Ammon's horn (tissue), 1 donor: ENCODE data around the gene RYR1.
"Not testable (repeated sequence)": the region's sequence is repeated elsewhere in the genome, so short reads cannot be mapped to it uniquely, and the experiment has no call there.

Experiments used
- DNase-seq: peaks from one replicate; pipeline ENCODE4 v3.0.0-alpha.2; 2016; ENCODE audit warnings: low spot score

RYR1 gene

DNA sequence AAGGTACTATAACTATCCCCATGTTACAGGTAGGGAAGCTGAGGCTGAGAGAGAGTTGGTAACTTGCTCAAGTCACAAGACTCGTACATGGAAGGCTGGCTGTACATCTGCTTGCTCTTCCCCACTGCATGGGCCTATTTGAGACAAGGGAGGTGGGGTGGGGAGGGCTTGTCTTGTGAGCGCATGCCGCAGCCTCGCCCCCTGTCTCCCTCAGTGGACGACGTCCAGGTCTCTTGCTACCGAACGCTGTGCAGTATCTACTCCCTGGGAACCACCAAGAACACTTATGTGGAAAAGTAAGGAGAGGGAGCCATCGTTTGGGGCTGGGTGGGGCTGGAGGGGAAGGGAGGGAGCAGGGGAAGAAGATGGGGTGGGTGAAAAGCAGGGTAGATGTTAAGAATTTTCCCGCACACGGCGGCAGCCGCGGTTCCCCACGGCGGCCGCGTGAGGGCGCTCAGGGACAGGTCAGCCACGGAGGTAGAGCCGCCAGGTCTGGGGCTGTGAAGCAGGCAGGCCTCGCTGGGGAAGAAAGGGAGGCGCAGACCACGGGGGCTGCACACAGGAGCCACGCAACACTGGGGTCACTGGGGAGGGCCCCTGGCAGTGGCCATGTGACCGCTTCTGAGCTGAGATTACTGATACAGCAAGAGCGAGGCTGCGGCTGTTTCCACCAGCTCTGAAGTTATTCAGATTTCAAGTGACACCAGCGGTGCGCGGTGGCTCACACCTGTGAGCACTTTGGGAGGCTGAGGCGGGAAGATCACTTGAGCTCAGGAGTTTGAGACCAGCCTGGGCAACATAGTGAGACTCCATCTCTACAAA lies 81.5 kb downstream of the RYR1 start:
- DNase-seq, result peak; percentile 73

DNA sequence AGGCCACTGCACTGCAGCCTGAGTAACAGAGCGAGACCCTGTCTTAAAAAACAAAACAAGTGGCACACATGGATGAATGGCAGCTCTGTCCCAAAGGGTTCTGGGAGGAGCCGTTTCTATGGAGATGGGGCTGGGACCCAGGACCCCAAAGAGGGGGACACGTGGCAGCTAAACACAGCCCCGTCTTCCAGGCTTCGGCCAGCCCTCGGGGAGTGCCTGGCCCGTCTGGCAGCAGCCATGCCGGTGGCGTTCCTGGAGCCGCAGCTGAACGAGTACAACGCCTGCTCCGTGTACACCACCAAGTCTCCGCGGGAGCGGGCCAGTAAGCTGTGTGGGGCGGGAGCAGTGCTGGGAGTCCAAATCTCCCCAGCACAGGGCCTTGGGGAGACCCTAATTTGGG lies 82.4 kb downstream of the RYR1 start:
- peak; percentile 53 for DNase-seq

DNA sequence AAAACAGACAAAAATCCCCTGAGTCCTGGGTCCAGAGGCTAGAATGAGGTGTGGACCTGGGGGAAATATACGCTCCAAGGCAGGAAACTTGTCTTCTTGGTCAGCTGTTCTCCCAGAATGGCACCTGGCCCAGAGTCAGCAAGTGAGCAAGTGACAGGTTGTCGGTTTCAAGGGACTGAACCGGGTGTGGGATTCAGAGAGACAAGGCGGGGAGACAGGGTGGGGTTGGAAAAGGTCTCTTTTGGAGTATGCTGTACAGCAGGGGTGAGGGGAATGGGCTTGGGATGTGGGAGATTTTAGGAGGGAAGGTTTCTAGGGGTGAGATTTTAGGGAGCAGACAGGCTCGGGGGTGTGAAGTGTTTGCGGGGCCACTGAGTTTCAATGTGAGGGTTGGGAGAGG lies 83.3 kb downstream of the RYR1 start:
- DNase-seq, result no peak

DNA sequence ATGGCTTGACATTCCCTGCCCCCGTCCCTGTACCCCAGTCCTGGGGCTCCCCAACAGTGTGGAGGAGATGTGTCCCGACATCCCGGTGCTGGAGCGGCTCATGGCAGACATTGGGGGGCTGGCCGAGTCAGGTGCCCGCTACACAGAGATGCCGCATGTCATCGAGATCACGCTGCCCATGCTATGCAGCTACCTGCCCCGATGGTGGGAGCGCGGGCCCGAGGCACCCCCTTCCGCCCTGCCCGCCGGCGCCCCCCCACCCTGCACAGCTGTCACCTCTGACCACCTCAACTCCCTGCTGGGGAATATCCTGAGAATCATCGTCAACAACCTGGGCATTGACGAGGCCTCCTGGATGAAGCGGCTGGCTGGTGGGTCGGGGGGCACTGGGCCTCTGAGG lies 83.8 kb downstream of the RYR1 start:
- no peak for DNase-seq

DNA sequence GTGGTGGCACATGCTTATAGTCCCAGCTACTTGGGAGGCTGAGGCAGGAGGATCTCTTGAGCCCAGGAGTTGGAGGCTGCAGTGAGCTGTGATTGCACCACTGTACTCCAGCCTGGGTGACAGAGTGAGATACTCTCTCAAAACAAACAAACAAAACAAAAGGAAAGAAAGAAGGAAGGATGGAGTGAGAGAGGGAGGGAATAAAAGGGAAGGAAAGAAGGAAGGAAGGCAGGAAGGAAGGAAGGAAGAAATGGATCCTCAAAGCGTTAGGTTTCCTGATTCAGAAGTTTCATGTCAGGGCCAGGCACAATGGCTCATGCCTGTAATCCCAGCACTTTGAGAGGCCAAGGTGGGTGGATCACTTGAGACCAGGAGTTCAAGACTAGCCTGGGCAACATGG lies 84.5 kb downstream of the RYR1 start:
- not testable (repeated sequence) for DNase-seq

DNA sequence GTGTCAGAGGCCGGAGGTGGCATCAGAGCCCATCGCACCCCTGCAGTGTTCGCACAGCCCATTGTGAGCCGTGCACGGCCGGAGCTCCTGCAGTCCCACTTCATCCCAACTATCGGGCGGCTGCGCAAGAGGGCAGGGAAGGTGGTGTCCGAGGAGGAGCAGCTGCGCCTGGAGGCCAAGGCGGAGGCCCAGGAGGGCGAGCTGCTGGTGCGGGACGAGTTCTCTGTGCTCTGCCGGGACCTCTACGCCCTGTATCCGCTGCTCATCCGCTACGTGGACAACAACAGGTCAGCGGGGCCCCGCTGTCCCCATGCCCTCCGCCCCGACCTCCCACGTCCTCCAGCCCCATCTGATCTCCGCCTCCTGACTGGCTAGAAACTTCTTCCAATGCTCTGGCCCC lies 85.7 kb downstream of the RYR1 start:
- no peak for DNase-seq

DNA sequence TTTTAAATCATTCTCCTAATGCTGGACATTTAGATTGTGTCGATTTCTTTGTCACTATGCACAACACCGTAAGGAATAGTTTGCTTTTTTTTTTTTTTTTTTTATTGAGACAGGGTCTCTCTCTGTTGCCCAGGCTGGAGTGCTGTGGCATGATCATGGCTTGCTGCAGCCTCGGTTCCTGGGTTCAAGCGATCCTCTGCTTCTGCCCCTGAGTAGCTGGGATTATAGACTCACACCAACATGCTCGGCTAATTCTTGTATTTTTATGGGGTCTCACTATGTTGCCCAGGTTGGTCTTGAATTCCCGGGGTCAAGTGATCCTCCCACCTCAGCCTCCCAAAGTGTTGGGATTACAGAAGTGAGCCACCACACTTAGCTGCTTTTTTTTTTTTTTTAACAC lies 86.5 kb downstream of the RYR1 start:
- no peak for DNase-seq

DNA sequence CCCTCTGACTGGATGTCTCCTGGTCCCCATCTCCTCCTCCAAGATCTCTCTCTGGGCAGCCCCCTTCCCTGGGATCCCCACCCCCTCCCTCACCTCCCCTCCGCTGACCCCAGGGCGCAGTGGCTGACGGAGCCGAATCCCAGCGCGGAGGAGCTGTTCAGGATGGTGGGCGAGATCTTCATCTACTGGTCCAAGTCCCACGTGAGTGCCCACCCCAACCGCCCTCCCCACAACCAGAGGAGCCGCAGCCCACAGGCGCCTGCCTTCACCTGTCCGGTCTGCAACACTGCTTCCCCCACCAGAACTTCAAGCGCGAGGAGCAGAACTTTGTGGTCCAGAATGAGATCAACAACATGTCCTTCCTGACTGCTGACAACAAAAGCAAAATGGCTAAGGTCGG lies 89.4 kb downstream of the RYR1 start:
- DNase-seq, result no peak

DNA sequence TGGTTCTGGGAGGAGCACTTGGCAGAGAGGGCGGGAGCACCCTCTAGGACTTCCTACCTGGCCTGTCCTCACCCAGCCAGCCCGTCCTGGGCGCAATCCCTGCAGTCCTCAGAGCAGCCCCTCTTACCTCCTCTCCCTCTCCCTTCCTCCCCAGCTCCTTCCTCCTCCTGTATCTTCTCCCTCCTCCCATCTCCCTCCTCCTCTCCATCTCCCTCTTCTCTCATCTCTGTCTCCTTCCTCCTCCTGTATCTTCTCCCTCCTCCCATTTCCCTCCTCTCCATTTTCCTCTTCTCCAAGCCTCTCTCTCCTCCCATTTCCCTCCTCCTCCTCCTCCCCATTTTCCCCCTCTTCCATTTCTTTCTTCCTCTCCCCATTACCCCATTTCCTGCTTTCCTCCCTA lies 89.8 kb downstream of the RYR1 start:
- DNase-seq, result no peak

DNA sequence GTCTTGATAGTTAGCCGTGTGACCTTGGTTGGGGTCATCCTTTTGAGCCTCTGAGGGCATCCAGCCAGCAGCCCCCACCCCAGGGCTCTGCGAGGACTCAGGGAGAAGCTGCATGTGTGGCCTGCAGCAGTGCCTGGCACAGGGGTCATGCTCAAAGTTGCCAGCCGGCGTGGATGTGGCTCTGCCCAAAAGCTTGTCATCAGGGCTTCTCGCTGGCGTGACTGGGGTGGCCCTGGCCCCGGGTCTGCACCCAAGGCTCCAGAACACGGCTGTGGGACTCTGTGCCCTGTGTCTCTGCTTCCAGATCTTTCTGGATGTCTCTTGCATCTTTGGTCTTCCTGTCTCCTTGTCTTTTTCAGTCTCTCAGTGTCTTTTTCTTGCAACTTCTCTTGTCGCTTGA lies 90.9 kb downstream of the RYR1 start:
- DNase-seq, result no peak

DNA sequence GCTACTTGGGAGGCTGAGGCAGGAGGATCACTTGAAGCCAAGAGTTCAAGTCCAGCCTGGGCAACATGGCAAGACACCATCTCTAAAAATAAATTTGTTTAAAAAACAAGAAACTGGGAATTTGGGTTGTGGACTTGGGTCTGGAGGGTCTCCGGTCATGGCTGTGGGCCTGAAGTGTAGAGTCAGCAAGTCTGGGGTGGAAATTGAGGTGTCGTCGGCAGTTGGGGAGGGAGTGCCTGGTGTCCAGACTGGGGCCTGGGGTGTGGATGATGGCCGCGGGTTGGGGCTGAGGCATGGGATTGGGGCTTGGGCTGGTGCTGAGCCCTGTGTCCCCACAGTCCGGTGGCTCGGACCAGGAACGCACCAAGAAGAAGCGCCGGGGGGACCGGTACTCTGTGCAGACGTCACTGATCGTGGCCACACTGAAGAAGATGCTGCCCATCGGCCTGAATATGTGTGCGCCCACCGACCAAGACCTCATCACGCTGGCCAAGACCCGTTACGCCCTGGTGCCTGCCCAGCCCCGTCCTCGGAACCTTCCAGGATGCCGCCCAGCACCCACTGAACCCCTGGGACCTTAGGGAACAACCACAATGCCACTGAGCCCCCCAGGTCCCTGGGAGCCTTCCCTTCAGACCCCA lies 91.6 kb downstream of the RYR1 start:
- no peak for DNase-seq

DNA sequence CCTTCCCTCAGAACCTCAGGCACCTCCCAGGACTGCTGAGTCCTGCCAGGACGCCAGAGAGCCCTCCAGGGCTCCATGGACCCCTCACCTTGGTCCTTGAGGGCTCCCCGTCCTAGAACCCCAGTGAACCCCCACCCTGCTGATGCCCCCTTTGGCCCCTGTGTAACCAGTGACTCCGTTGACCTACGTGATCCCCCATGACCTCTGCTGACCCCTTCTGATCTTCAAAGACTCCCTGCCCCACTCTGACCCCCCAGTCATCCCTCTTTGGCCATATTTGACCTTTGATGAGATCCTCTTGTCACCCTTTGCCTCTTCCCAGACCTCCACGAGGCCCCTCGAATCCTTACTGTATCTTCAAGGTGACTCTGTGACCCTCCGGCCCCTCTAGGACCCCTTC lies 92.9 kb downstream of the RYR1 start:
- DNase-seq, result no peak

DNA sequence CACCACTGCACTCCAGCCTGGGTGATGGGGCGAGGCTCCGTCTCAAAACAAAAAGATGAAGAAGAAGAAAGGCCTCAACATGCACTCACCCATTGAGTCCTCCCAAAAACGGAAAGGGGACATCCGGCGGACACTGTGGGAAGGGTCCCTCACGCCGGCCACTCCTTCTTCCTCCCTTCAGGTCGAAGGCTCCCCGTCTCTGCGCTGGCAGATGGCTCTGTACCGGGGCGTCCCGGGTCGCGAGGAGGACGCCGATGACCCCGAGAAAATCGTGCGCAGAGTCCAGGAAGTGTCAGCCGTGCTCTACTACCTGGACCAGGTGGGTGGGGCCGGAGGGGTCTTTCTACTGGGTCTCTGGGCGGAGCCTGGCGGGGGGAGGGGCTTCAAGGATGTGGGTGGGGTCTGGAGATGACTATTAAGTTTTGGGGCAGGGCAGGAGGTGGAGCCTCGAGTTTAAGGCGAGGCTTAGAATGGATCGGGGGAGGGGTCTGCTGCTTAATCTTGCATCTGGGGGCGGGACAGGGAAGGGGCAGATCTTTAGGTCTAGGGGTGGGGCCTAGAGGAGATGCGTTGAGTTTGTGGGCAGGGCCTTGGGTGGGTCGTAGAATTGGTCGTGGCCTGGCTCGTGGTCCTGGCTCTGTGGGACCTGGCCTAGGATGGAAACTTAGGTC lies 94.1 kb downstream of the RYR1 start:
- no peak for DNase-seq

DNA sequence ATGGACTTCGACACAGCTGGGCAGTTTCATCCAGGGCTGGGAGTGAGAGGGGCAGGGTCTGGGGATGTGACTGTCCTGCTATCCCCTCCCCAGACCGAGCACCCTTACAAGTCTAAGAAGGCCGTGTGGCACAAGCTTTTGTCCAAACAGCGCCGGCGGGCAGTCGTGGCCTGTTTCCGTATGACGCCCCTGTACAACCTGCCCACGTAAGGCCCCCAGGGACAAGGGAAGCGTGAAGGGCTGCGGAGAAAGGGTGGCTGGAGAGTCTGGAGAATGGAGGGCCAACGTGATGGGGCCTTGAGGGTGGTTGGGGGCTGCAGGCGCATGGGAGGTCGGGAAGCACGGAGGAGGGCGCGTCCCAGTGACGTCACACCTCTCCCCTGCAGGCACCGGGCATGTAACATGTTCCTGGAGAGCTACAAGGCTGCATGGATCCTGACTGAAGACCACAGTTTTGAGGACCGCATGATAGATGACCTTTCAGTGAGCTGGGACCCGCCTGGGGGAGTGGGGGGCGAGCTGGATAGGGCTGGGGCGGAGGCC lies 94.8 kb downstream of the RYR1 start:
- DNase-seq, result no peak

DNA sequence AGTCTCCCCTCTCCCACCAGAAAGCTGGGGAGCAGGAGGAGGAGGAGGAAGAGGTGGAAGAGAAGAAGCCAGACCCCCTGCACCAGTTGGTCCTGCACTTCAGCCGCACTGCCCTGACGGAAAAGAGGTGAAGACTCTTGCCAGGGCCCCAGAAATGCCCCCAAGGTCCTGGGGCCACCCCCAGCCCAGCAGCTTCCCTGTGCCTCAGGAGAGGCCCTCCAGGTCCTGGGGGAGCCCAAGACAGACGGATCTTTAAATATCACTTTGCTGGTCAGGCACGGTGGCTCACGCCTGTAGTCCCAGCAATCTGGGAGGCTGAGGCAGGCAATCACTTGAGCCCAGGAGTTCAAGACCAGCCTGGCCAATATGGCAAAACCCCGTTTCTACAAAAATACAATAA lies 95.4 kb downstream of the RYR1 start:
- DNase-seq, result no peak

DNA sequence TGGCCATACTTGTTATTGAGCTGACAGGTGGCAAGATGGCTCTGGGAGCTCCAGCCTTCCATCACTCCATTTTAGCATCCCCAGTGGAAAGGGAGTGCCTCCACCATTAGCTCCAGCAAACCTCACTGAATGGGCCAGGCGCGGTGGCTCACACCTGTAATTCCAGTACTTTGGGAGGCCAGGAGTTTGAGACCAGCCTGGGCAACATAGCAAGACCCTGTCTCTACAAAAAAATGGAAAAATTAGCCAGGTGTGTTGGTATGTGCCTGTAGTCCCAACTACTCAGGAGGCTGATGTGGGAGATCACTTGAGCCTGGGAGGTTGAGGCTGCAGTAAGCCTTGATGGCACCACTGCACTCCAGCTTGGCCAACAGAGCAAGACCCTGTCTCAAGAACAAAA lies 98.0 kb downstream of the RYR1 start:
- DNase-seq, result no peak

DNA sequence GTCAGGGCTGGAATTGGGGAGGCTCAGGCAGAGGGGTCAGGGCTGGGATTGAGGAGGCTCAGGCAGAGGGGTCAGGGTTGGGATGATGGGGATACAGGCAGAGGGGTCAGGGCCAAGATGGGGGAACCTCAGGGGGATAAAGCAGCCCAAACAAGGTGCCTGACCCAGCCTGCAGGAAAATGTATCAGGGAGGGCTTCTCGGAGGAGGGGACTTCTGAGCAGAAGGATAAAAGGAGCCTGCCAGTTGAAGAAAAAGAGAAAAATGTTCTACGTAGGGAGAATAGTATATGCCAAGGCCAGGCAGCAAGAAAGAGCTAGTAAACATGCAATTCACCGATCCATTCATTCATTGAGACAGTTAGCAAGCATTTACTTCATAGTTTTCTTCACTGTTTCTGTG lies 99.4 kb downstream of the RYR1 start:
- no peak for DNase-seq

DNA sequence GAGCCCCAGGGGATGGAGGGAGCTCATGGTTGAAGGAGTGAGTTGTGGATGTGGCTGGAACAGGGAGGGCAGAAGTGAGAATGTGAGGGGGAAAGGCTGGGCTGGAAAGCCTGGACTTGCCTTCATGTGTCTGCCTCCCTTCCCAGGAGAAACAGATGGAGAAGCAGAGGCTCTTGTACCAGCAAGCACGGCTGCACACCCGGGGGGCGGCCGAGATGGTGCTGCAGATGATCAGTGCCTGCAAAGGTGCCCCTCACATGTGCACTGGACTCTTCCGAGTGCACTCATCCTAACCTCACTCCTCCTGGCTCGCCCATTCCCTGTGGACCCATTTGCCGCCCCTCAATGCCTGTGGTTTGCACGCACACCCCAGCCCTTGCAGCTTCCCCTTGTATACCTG lies 101.1 kb downstream of the RYR1 start:
- no peak for DNase-seq

DNA sequence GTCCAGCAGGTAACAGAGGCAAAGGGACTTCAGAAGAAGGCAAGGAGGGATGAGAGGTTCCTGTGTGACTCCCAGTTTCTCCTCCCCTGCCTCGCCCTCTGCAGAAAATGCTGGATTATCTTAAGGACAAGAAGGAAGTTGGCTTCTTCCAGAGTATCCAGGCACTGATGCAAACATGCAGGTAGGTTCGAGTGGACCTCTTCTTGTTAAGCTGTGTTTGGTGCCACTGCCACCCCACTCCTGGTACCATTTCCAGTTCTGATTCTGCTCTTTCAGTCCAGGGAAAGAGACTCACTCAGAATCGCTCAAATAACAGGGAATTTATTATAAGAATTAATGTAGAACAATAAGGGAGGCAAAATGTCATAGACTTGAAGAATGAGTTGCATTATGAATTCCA lies 101.7 kb downstream of the RYR1 start:
- peak; percentile 0 for DNase-seq

DNA sequence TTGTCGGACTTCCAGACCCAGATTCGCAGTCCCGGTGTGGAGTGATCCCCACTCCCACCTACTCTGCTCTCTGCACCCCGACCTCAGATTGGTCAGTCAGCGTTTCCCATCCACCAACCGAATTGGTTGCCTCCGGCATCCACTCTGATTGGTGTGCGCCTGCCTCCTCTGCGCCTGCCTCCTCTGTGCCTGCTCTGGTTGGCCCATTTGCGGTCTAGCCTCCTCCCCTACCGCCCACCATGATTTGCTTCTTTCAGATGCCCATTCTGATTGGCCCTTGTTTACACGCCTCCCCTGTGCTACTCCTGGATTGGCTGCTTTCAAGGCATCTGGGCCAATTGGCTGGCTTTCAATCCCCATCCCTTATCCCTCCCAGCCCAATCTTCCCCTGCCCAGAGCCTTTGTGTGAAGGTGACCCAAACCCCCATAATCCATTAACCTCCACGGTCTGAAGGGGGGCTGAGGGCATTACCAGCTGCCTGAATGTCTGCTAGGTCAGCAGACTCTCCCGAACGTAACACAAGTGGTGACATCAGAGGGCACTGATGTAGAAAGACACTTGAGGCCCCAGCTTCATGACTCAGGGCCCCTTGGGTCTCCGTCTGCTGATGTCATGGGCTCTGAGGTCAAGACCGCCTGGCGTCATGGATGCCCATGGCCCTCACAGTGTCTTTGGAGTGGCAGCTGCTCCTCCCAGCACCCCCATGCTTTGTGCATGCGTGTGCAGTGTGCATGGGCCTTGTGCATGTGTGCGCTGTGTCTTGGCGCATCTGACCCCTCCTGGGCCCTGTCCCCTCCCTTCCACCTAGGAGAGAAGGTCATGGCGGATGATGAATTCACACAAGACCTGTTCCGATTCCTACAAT lies 103.8 kb downstream of the RYR1 start:
- no peak for DNase-seq

DNA sequence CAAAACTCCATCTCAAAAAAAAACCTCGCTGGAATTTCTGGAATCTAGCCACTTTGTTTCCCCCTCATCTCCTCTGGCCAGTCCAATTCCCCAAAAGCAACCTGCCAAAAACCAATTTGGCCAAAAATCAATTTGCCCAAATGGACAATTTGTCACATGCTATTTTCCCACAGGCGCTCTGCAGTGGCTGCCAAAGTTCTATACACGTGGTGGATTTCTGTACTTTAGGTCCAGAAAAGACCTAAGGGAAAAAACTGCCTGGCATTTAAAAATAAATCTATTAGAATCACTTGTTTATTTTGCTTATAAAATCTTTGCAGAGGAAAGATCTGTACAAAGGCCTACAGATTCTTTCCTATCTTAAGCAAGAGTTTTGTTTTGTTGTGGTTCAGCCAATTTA lies 104.9 kb downstream of the RYR1 start:
- DNase-seq, result peak; percentile 45
